Loucy (cell line): ENCODE results near the gene DNMT1.

ENCODE experiments used
- CTCF ChIP-seq: fragments of 200-600 bp; sonication (generic); conservative IDR thresholded peaks from 2 replicates; pipeline ENCODE4 v1.5.1; 2014; ENCODE audit warnings: mild to moderate bottlenecking, antibody characterized with exemption, low read length
- EZH2phosphoT487 ChIP-seq: fragments of 200-600 bp; IDR thresholded peaks from 2 replicates; pipeline ENCODE4 v1.6.1; 2018; ENCODE audit warnings: antibody characterized with exemption, mild to moderate bottlenecking, moderate library complexity, borderline replicate concordance

- no peak for TF ChIP-seq CTCF
- no peak for TF ChIP-seq EZH2phosphoT487
Measured at GRCh38 chr19:10184636-10185035, 10.1 kb downstream of the DNMT1 start.
